ENCODE results near the gene SLC6A13.

DNA sequence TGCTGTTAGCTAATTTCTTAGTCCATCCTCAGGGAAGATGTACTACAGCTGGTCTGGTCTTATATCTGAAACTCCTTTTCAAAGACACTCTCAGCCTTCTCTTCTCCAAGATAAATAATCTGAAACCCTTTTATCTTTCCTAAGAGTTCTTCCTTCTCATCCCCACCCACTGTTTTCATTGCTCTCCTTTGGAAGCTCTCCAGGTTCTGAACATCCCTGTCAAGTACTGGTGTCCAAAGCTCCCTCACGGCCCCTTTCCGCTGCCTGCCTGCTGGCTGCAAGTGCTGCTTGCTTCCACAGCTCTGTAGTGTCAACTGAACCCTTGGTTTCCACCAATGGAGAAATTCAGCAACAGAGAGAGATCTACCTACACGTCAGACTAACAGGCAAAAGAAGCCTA, 6.6 kb upstream of the SLC6A13 start:
- TF ChIP-seq EZH2 (IDR thresholded peaks at IDR 0.05; ENCODE audit: low read depth), result no peak
- TF ChIP-seq, protein P1, sequence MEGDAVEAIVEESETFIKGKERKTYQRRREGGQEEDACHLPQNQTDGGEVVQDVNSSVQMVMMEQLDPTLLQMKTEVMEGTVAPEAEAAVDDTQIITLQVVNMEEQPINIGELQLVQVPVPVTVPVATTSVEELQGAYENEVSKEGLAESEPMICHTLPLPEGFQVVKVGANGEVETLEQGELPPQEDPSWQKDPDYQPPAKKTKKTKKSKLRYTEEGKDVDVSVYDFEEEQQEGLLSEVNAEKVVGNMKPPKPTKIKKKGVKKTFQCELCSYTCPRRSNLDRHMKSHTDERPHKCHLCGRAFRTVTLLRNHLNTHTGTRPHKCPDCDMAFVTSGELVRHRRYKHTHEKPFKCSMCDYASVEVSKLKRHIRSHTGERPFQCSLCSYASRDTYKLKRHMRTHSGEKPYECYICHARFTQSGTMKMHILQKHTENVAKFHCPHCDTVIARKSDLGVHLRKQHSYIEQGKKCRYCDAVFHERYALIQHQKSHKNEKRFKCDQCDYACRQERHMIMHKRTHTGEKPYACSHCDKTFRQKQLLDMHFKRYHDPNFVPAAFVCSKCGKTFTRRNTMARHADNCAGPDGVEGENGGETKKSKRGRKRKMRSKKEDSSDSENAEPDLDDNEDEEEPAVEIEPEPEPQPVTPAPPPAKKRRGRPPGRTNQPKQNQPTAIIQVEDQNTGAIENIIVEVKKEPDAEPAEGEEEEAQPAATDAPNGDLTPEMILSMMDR (conservative IDR thresholded peaks at IDR 0.05), result no peak

Data from PC-9 (cell line).